Thyroid gland (tissue), 4 donors: ENCODE data around the gene ROPN1L. TPM values are rescaled to one million over a fixed set of nuclear protein-coding genes. Genes with fewer than 3 reads are reported as not detected.

Source experiments
- DNase-seq, 2 donors: peaks; one replicate each; pipeline ENCODE4 v3.0.0-alpha.2; 2019
- H3K27ac ChIP-seq, 3 donors: fragments of 200-600 bp; sonication (generic); 1 replicate in 2 of 3; 2 replicates in 1 of 3; pipeline ENCODE4 v1.5.1; 2016 to 2019; ENCODE audit warnings: mild to moderate bottlenecking in 1 of 3, moderate library complexity in 1 of 3
- H3K27me3 ChIP-seq: fragments of 200-600 bp; sonication (generic); one replicate; pipeline ENCODE4 v1.5.1; 2019
- H3K36me3 ChIP-seq, 2 donors: fragments of 200-600 bp; sonication (generic); one replicate each; pipeline ENCODE4 v1.5.1; 2016 to 2019
- H3K4me1 ChIP-seq, 2 donors: fragments of 200-600 bp; sonication (generic); one replicate each; pipeline ENCODE4 v1.5.1; 2017 to 2019
- H3K4me3 ChIP-seq, 3 donors: fragments of 200-600 bp; sonication (generic); replicated peaks in 1 of 3; 1 replicate in 2 of 3; 2 replicates in 1 of 3; pipeline ENCODE4 v1.5.1; 2016; ENCODE audit warnings: mild to moderate bottlenecking in 1 of 3
- H3K9me3 ChIP-seq: fragments of 200-600 bp; sonication (generic); one replicate; pipeline ENCODE4 v1.5.1; 2017
- POLR2A ChIP-seq, 2 donors: fragments of 450-650 bp; IDR thresholded peaks; one replicate each; pipeline ENCODE4 v1.6.1; 2017; ENCODE audit warnings: antibody characterized with exemption in 2 of 2, mild to moderate bottlenecking in 2 of 2, moderate library complexity in 1 of 2
- WGBS, 2 donors: methylation state at CpG; one replicate each; pipeline ENCODE4 v1.1.5; 2017; 5-methylcytosine and 5-hydroxymethylcytosine counted together
- intact Hi-C: fragments of 100-400 bp; cut with DNase I; formaldehyde crosslinking; loops from one replicate; pipeline ENCODE4 v1.15.1; 2023
- total RNA-seq, 4 donors: library from RNA; depleted of rRNA; stranded (reverse); fragments of >200 nt; gene quantifications; one replicate each; pipeline ENCODE4 v1.2.3, GENCODE V29; 2016
- TF ChIP-seq, protein P1 (sequence below), 6 experiments: fragments of 200-600 bp in 3 of 6; fragments of 450-650 bp in 3 of 6; sonication (generic) in 3 of 6; IDR thresholded peaks; one replicate each; pipeline ENCODE4 v1.5.1; 2016 to 2019; ENCODE audit warnings: antibody characterized with exemption in 6 of 6, mild to moderate bottlenecking in 2 of 6, inconsistent platforms in 1 of 6, moderate library complexity in 1 of 6

ROPN1L gene
- total RNA-seq, 4 donors from 2014 or later = 2.0 to 3.0 (median 2.1) TPM; not detected in 1

DNA sequence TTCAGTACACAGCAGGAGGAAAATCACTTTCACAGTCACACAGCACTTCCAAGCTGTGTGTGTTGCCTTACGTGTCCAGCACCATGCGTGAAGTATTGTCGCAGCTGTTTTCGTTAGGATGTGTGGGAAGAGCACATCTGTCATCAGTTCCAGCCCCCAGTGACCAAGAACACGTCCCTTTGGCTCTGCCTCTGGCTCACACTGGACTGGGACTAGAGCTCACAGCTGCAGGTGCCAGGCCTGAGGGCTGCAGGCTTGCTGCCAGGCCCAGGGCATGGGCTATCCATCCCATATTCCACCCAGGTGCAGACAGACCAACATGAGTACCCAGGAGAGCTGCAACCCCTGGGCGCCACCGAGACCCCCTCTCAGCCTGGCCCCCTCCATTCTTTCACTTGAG is 61.6 kb downstream of the ROPN1L start:
- intact Hi-C loops = no loop called here
- no peak for DNase-seq
- TF ChIP-seq, protein P1, sequence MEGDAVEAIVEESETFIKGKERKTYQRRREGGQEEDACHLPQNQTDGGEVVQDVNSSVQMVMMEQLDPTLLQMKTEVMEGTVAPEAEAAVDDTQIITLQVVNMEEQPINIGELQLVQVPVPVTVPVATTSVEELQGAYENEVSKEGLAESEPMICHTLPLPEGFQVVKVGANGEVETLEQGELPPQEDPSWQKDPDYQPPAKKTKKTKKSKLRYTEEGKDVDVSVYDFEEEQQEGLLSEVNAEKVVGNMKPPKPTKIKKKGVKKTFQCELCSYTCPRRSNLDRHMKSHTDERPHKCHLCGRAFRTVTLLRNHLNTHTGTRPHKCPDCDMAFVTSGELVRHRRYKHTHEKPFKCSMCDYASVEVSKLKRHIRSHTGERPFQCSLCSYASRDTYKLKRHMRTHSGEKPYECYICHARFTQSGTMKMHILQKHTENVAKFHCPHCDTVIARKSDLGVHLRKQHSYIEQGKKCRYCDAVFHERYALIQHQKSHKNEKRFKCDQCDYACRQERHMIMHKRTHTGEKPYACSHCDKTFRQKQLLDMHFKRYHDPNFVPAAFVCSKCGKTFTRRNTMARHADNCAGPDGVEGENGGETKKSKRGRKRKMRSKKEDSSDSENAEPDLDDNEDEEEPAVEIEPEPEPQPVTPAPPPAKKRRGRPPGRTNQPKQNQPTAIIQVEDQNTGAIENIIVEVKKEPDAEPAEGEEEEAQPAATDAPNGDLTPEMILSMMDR (IDR thresholded peaks at IDR 0.05) = no peak
- TF ChIP-seq POLR2A (IDR thresholded peaks at IDR 0.05) = no peak
- H3K4me3 ChIP-seq = no peak overlapping the region
- WGBS, 2 donors = 86 to 88% methylated on average over 7 of the region's 7 CpGs
- no peaks in the 10 kb centered on the region for H3K27me3 ChIP-seq
- no peaks in the 10 kb centered on the region for H3K9me3 ChIP-seq
- no peaks in the 10 kb centered on the region for H3K36me3 ChIP-seq
- H3K4me1 ChIP-seq = peaks cover 5 to 8% of the 10 kb centered on the region in 2 donors
- H3K27ac ChIP-seq = no peak overlapping the region

DNA sequence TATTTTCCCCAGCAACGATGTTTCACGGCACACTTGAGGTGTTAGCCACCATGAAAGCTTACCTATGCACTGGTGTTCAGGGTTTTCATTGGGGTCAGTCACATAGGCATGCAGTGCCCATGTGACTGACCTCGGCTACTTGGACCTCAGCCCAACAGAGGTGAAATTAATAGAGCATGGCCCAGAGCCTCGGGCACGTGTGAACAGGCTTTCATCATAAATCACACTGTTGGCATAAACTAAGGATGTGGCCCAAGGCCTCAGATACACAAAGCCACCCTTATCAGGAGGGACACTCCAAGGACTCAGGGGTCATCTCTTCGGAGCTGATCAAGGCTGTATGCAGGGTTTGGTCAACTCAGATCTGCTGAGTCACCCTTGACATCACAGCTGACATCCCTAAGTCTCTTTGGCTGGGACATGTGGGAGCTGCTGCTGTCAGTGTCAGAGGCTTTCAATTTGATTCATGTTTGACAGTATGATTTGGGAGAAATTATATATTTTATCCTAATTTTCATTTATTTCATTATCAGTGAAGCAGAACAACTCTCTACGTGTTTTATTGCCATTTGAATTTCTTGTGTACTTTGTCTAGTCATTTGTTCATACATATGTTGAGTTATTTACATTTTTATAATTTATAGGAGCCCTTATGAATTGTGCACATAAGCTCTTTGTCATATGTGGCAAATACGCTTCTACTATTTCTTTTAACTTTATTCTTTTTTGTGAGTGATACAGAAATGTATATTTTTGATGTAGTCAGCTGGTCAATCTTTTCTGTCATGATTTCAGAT is 62.5 kb downstream of the ROPN1L start:
- peak; percentile 58 to 62 for DNase-seq
- no peaks in the 10 kb centered on the region for H3K36me3 ChIP-seq
- intact Hi-C loops = no loop called here
- peaks cover 5 to 8% of the 10 kb centered on the region in 2 donors for H3K4me1 ChIP-seq
- WGBS, 2 donors = 40 to 47% methylated on average over 8 of the region's 8 CpGs
- TF ChIP-seq, protein P1 (IDR thresholded peaks at IDR 0.05) = no peak
- no peak for TF ChIP-seq POLR2A (IDR thresholded peaks at IDR 0.05)
- H3K27ac ChIP-seq = no peak overlapping the region
- H3K27me3 ChIP-seq = no peaks in the 10 kb centered on the region
- no peaks in the 10 kb centered on the region for H3K9me3 ChIP-seq
- H3K4me3 ChIP-seq = no peak overlapping the region

DNA sequence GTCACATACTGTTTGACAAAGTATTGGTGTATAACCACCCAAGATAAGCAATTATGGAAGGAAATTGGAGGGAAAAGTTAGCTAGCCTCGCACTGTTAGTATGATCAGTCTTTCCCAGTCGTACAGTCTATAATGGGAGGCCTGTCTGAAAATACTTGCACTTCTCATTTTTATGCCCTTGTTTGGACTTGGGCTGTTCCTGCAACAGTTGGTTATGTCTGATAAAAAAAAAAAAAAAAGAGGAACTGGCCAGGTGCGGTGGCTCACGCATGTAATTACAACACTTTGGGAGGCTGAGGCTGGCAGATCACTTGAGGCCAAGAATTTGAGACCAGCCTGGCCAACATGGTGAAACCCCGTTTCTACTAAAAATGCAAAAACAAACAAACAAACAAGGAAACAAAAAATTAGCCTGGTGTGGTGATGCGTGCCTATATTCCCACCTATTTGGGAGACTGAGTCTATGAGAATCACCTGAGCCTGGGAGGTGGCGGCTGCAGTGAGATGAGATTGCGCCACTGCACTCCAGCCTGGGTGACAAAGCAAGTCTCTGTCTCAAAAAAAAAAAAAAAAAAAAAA is 63.9 kb downstream of the ROPN1L start:
- peaks cover 5 to 8% of the 10 kb centered on the region in 2 donors for H3K4me1 ChIP-seq
- no peaks in the 10 kb centered on the region for H3K27me3 ChIP-seq
- 89 to 93% methylated on average over 8 of the region's 8 CpGs for WGBS, 2 donors
- TF ChIP-seq, protein P1 (IDR thresholded peaks at IDR 0.05) = no peak
- TF ChIP-seq POLR2A (IDR thresholded peaks at IDR 0.05) = no peak
- intact Hi-C loops = no loop called here
- no peaks in the 10 kb centered on the region for H3K9me3 ChIP-seq
- no peak overlapping the region for H3K4me3 ChIP-seq
- H3K36me3 ChIP-seq = no peaks in the 10 kb centered on the region
- H3K27ac ChIP-seq = no peak overlapping the region
- DNase-seq = no peak

DNA sequence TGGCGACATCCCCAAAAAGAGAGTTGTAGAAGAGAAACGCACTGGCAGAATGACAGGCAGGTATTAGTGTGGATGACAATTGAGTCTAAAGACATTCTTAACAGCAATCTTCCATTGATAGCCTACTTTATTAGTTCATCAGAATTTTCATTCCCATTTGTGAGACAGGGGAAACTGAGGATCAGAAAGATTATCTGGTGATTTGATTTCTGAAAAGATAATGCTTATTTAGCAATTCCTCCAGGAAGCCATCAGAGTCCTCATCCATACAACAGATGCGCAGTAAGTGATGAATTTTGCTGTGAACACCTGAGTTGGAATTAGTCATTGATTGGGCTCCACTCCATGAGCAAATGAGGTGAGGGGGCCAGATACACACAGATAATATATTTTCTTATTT is 64.9 kb downstream of the ROPN1L start:
- TF ChIP-seq, protein P1 (IDR thresholded peaks at IDR 0.05) = no peak
- no peak for TF ChIP-seq POLR2A (IDR thresholded peaks at IDR 0.05)
- WGBS, 2 donors = 96 to 97% methylated on average over 3 of the region's 3 CpGs
- Histone ChIP-seq H3K27ac (no peak overlapping the region), H3K36me3 (no peaks in the 10 kb centered on the region), H3K4me3 (no peak overlapping the region), H3K27me3 (no peaks in the 10 kb centered on the region), H3K9me3 (no peaks in the 10 kb centered on the region), H3K4me1 (peaks cover 5 to 8% of the 10 kb centered on the region in 2 donors)
- DNase-seq = no peak
- intact Hi-C loops = no loop called here

DNA sequence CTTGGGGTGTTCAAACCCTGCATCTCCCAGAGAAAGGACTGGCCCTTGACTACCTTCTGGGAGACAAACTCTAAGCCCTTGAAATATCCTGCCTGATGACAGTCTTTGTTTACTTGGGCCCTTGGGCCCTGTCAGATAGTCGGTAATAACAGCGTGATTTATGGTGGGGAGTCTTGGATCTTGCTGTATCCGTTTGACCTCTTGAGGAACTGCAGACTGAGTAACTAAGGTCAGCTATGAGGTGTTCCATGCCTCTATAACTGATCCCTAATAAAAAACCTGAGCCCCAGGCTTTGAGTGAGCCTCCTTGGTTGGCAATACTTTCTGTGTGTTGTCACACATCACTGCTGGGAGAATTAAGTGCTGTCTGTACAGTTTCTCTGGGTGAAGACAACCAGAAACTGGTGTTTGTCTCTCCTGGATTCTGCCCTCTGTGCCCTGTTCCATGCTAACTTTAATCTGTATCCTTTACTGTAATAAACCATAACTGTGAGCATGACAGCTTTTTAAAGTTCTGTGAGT is 66.0 kb downstream of the ROPN1L start:
- Histone ChIP-seq H3K9me3 (no peaks in the 10 kb centered on the region), H3K4me1 (peaks cover 5 to 8% of the 10 kb centered on the region in 2 donors), H3K27ac (no peak overlapping the region), H3K36me3 (no peaks in the 10 kb centered on the region), H3K4me3 (no peak overlapping the region), H3K27me3 (no peaks in the 10 kb centered on the region)
- no peak for DNase-seq
- TF ChIP-seq, protein P1 (IDR thresholded peaks at IDR 0.05) = no peak
- no peak for TF ChIP-seq POLR2A (IDR thresholded peaks at IDR 0.05)
- 55 to 86% methylated on average over 3 of the region's 3 CpGs for WGBS, 2 donors
- intact Hi-C loops = no loop called here
